PC-9 (cell line): ENCODE data around the gene MMP17. TPM values are rescaled to one million over a fixed set of nuclear protein-coding genes. Genes with fewer than 3 reads are reported as not detected.

Source experiments
- BruUV-seq: library from RNA; stranded (reverse); fragments of 400-500 nt; replicated peaks from 2 replicates; lab custom pipeline; 2021; lab: Mats Ljungman, UMichigan
- CTCF ChIA-PET: fragments of 300-600 bp; sonication (Branson Sonifier 250); formaldehyde crosslinking; loops from one replicate; lab custom pipeline; 2022; ENCODE audit warnings: antibody characterized with exemption; lab: Charles Lee
- POLR2A ChIA-PET: fragments of 300-600 bp; sonication (Branson Sonifier 250); formaldehyde crosslinking; loops from one replicate; lab custom pipeline; 2022; ENCODE audit warnings: antibody characterized with exemption; ENCODE audit not compliant: unreplicated experiment; lab: Charles Lee
- DNase-seq, 2 experiments: peaks; one replicate each; pipeline versions ENCODE4 v3.0.0 to v3.0.0-alpha.2; 2015 to 2022; ENCODE audit warnings: mixed read lengths in 1 of 2
- H2AFZ ChIP-seq: fragments of 200-600 bp; sonication (generic); 2 replicates; pipeline ENCODE4 v1.8.1; 2017; ENCODE audit warnings: antibody characterized with exemption
- H3F3A ChIP-seq: fragments of 200-600 bp; sonication (generic); 2 replicates; pipeline ENCODE4 v1.8.1; 2017; ENCODE audit warnings: antibody characterized with exemption, mild to moderate bottlenecking, low read depth; ENCODE audit not compliant: insufficient read depth
- H3K27ac ChIP-seq: fragments of 200-600 bp; sonication (generic); 2 replicates; pipeline ENCODE4 v1.6.1; 2016; ENCODE audit warnings: mixed run types
- H3K27me3 ChIP-seq: fragments of 200-600 bp; sonication (generic); 2 replicates; pipeline ENCODE4 v1.6.1; 2016; ENCODE audit warnings: low read depth, mixed run types; ENCODE audit not compliant: insufficient read depth
- H3K36me3 ChIP-seq: fragments of 200-600 bp; sonication (generic); 2 replicates; pipeline ENCODE4 v1.6.1; 2016; ENCODE audit warnings: low read depth, mixed run types
- H3K4me1 ChIP-seq: fragments of 200-600 bp; sonication (generic); replicated peaks from 2 replicates; pipeline ENCODE4 v1.6.1; 2016; ENCODE audit warnings: mixed run types; ENCODE audit not compliant: insufficient read depth
- H3K4me2 ChIP-seq: fragments of 200-600 bp; sonication (generic); 2 replicates; pipeline ENCODE4 v1.6.1; 2017; ENCODE audit warnings: mixed run types
- H3K4me3 ChIP-seq: fragments of 200-600 bp; sonication (generic); 2 replicates; pipeline ENCODE4 v1.6.1; 2016; ENCODE audit warnings: mixed run types
- H3K79me2 ChIP-seq: fragments of 200-600 bp; sonication (generic); 2 replicates; pipeline ENCODE4 v1.6.1; 2017; ENCODE audit warnings: low read depth, mixed run types
- H3K9me2 ChIP-seq: fragments of 200-600 bp; sonication (generic); 2 replicates; pipeline ENCODE4 v1.8.1; 2017; ENCODE audit warnings: mild to moderate bottlenecking; ENCODE audit not compliant: insufficient read depth
- H3K9me3 ChIP-seq: fragments of 200-600 bp; sonication (generic); 2 replicates; pipeline ENCODE4 v1.8.1; 2016; ENCODE audit warnings: low read depth; ENCODE audit not compliant: insufficient read depth
- H4K20me1 ChIP-seq: fragments of 200-600 bp; sonication (generic); 2 replicates; pipeline ENCODE4 v1.8.1; 2017; ENCODE audit not compliant: insufficient read depth
- EZH2 ChIP-seq: fragments of 200-600 bp; sonication (generic); IDR thresholded peaks from 2 replicates; pipeline ENCODE4 v1.8.0; 2017; ENCODE audit warnings: antibody characterized with exemption, low read depth
- intact Hi-C: fragments of 100-400 bp; cut with micrococcal nuclease; formaldehyde crosslinking; loops from one replicate; pipeline ENCODE4 v1.10.0; 2022; ENCODE audit not compliant: unreplicated experiment
- total RNA-seq: library from RNA; stranded (reverse); gene quantifications from 2 replicates; pipeline ENCODE4 v1.2.3, GENCODE V29; 2021
- TF ChIP-seq, protein P1 (sequence below): fragments of 200-600 bp; sonication (generic); conservative IDR thresholded peaks from 2 replicates; pipeline ENCODE4 v1.6.1; 2017; ENCODE audit warnings: mixed run types, antibody characterized with exemption, mild to moderate bottlenecking, moderate library complexity

The MMP17 gene
- total RNA-seq, 1 experiment from 2014 or later = 3.3 TPM

DNA sequence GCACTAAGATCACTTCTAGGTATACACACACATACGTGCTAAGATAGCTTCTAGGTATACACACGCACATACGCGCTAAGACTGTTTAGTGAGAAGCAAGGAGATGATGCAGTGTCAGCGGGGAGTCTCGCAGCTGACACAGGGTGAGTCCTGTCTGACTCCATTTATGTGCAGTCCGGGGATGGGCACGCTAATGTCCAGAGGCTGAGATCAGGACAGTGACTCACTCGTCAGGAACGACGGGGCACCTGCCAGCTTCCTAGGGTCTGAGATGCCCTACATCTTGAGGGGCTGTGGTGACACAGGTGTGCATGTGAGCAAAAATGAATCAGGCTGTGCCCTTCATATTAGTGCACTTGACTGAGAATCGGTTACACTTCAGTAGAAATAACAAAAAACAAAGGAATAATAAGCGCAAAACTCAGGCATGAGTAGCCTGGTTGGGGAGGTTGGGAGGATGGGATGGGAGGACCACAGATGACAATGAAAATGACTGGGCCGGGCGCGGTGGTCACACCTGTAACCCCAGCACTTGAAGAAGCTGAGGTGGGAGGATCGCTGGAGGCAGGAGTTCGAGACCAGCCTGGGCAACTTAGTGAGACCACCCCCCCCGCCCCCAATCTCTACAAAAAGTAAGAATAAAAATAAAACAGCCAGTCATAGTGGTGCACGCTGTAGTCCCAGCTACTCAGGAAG, 37.1 kb downstream of the MMP17 start:
- no peaks in the 10 kb centered on the region for H3K36me3 ChIP-seq
- POLR2A ChIA-PET = interaction anchor here (0.6 kb wide), 1 partner anchor 18 kb away, joined by 4 read pairs; no protein-coding TSS in a partner anchor
- H3F3A ChIP-seq = peaks cover 56% of the 10 kb centered on the region
- TF ChIP-seq, protein P1, sequence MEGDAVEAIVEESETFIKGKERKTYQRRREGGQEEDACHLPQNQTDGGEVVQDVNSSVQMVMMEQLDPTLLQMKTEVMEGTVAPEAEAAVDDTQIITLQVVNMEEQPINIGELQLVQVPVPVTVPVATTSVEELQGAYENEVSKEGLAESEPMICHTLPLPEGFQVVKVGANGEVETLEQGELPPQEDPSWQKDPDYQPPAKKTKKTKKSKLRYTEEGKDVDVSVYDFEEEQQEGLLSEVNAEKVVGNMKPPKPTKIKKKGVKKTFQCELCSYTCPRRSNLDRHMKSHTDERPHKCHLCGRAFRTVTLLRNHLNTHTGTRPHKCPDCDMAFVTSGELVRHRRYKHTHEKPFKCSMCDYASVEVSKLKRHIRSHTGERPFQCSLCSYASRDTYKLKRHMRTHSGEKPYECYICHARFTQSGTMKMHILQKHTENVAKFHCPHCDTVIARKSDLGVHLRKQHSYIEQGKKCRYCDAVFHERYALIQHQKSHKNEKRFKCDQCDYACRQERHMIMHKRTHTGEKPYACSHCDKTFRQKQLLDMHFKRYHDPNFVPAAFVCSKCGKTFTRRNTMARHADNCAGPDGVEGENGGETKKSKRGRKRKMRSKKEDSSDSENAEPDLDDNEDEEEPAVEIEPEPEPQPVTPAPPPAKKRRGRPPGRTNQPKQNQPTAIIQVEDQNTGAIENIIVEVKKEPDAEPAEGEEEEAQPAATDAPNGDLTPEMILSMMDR = no peak
- no peak for TF ChIP-seq EZH2
- intact Hi-C loops = no loop called here
- H3K4me2 ChIP-seq = peak overlapping the region; percentile 36
- BruUV-seq = no TSS peak
- H3K9me2 ChIP-seq = no peaks in the 10 kb centered on the region
- no peak overlapping the region for H3K4me3 ChIP-seq
- H3K9me3 ChIP-seq = no peaks in the 10 kb centered on the region
- no peak overlapping the region for H2AFZ ChIP-seq
- DNase-seq = peak; percentile 87 to 99
- no peaks in the 10 kb centered on the region for H3K27me3 ChIP-seq
- no peaks in the 10 kb centered on the region for H3K79me2 ChIP-seq
- peaks cover 66% of the 10 kb centered on the region for H3K4me1 ChIP-seq
- no peaks in the 10 kb centered on the region for H4K20me1 ChIP-seq
- peak overlapping the region; percentile 25 for H3K27ac ChIP-seq
- CTCF ChIA-PET = interaction anchor here (0.6 kb wide), 1 partner anchor 24 kb away, joined by 3 read pairs; no protein-coding TSS in a partner anchor

DNA sequence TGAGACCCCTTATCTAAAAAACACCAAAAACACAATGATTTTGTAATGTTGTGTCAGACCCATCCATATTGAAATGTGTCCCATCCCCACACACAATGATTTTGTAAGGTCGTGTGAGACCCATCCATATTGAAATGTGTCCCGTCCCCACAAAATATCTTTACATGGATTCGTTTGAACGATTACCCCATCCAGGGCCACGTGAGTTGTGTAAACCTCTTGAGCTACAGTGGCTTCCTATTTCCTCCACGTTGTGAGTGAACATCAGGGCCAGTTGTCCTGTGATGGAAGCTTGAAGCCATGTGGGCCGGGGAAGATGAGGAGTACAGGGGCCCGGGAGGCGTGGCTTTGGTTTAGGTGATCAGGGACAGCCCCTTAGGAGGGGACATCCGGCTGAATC, 39.3 kb downstream of the MMP17 start:
- Histone ChIP-seq H3K9me3 (no peaks in the 10 kb centered on the region), H2AFZ (no peak overlapping the region), H3K27me3 (no peaks in the 10 kb centered on the region), H3K79me2 (no peaks in the 10 kb centered on the region), H3K36me3 (no peaks in the 10 kb centered on the region), H4K20me1 (no peaks in the 10 kb centered on the region), H3K4me3 (no peak overlapping the region), H3F3A (peaks cover 62% of the 10 kb centered on the region), H3K4me1 (peaks cover 66% of the 10 kb centered on the region), H3K9me2 (no peaks in the 10 kb centered on the region), H3K4me2 (no peak overlapping the region), H3K27ac (no peak overlapping the region)
- ChIA-PET POLR2A (no interaction called here), CTCF (no interaction called here)
- intact Hi-C loops = no loop called here
- no peak for DNase-seq
- no TSS peak for BruUV-seq
- TF ChIP-seq, protein P1 = no peak
- no peak for TF ChIP-seq EZH2

DNA sequence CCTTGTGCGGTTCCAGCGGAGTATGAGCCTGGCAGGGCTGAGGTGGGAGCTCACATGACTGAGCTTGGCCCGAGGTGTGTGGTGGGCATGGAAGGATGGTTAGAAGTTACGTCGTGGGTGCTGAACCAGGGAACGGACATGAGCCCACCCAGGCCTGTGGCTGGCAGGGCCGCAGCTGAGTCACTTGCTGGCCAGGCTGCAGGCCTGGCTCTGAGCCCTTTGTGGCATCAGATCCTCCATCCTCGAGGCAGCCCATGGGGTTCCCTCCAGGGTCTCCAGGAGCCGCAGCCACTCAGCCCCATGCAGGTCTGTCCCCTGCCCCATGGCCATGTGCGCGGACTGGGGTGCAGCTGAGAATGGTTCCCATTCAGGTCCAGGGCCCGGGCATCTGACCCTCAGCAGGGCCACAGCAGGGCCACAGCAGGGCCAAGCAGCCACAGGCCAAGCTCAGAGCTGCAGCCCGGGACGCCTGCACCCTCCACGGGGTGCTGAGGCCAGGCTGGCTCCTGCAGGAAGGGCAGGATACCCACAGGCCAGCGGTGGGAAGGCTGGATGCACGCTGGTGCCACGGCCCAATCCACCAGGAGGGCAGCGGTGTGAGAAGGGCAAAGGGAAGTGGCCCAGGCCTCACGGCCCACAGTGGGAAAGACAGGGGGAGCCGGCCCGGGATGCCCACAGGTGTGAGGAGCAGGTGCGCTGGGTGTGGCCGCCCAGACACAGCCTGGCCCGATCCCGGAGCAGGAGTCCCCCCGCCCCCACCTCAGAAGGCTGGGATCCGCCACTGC, 39.9 kb downstream of the MMP17 start:
- Histone ChIP-seq H3K79me2 (no peaks in the 10 kb centered on the region), H2AFZ (no peak overlapping the region), H3K27me3 (no peaks in the 10 kb centered on the region), H3K4me2 (no peak overlapping the region), H3K4me1 (peaks cover 66% of the 10 kb centered on the region), H3F3A (peaks cover 60% of the 10 kb centered on the region), H3K27ac (no peak overlapping the region), H3K4me3 (no peak overlapping the region), H4K20me1 (no peaks in the 10 kb centered on the region), H3K9me3 (no peaks in the 10 kb centered on the region), H3K9me2 (no peaks in the 10 kb centered on the region), H3K36me3 (no peaks in the 10 kb centered on the region)
- no peak for DNase-seq
- BruUV-seq = no TSS peak
- ChIA-PET POLR2A (no interaction called here), CTCF (no interaction called here)
- intact Hi-C loops = no loop called here
- TF ChIP-seq EZH2 = no peak
- TF ChIP-seq, protein P1 = no peak
